Neural cell (in vitro differentiated cells): ENCODE data around the gene TRIM72. TPM values are rescaled to one million over a fixed set of nuclear protein-coding genes. Genes with fewer than 3 reads are reported as not detected.

Experiments
- H2AFZ ChIP-seq: fragments of 200-600, 300-800 bp; sonication (generic), shearing (Covaris generic); 2 replicates; pipeline ENCODE4 v1.6.0; 2014; ENCODE audit warnings: low read depth, mild to moderate bottlenecking, antibody characterized with exemption, low read length, moderate library complexity
- H3F3A ChIP-seq: fragments of 200-600 bp; shearing (Covaris generic); 2 replicates; pipeline ENCODE4 v1.6.1; 2016; ENCODE audit warnings: mild to moderate bottlenecking, moderate library complexity, mixed read lengths, antibody characterized with exemption, low read length; ENCODE audit not compliant: insufficient read depth, poor library complexity, severe bottlenecking
- H3K27ac ChIP-seq: fragments of 200-600, 300-800 bp; sonication (generic), shearing (Covaris generic); 2 replicates; pipeline ENCODE4 v1.5.1; 2014; ENCODE audit warnings: mild to moderate bottlenecking, low read length, moderate library complexity
- H3K27me3 ChIP-seq: fragments of 300-800, 200-600 bp; sonication (generic), shearing (Covaris generic); 2 replicates; pipeline ENCODE4 v1.6.0; 2014; ENCODE audit warnings: mild to moderate bottlenecking, low read depth, low read length, moderate library complexity; ENCODE audit not compliant: insufficient read depth
- H3K36me3 ChIP-seq: fragments of 300-800, 200-600 bp; sonication (generic), shearing (Covaris generic); 2 replicates; pipeline ENCODE4 v1.5.1; 2014; ENCODE audit warnings: mild to moderate bottlenecking, antibody characterized with exemption, low read length, moderate library complexity; ENCODE audit not compliant: insufficient read depth
- H3K4me2 ChIP-seq: fragments of 300-800, 200-600 bp; sonication (generic), shearing (Covaris generic); 2 replicates; pipeline ENCODE4 v1.6.0; 2014; ENCODE audit warnings: mild to moderate bottlenecking, low read length
- H3K4me3 ChIP-seq: fragments of 300-800, 200-600 bp; sonication (generic), shearing (Covaris generic); 2 replicates; pipeline ENCODE4 v1.5.1; 2014; ENCODE audit warnings: mild to moderate bottlenecking, low read length, moderate library complexity
- H3K79me2 ChIP-seq: fragments of 200-600 bp; shearing (Covaris generic); replicated peaks from 2 replicates; pipeline ENCODE4 v1.6.0; 2014; ENCODE audit warnings: mild to moderate bottlenecking, low read length, moderate library complexity; ENCODE audit not compliant: insufficient read depth
- H3K9ac ChIP-seq: fragments of 300-800, 200-600 bp; sonication (generic), shearing (Covaris generic); 2 replicates; pipeline ENCODE4 v1.6.1; 2016; ENCODE audit warnings: mild to moderate bottlenecking, low read length, mixed read lengths
- H3K9me2 ChIP-seq: fragments of 200-600 bp; shearing (Covaris generic); 2 replicates; pipeline ENCODE4 v1.6.1; 2016; ENCODE audit warnings: mild to moderate bottlenecking, low read length, mixed read lengths; ENCODE audit not compliant: insufficient read depth
- H3K9me3 ChIP-seq: fragments of 200-600, 300-800 bp; sonication (generic), shearing (Covaris generic); 2 replicates; pipeline ENCODE4 v1.6.1; 2016; ENCODE audit warnings: mild to moderate bottlenecking, mixed run types, low read length, moderate library complexity, mixed read lengths
- H4K20me1 ChIP-seq: fragments of 200-600 bp; shearing (Covaris generic); 2 replicates; pipeline ENCODE4 v1.6.1; 2016; ENCODE audit warnings: mild to moderate bottlenecking, mixed run types; ENCODE audit not compliant: insufficient read depth
- EP300 ChIP-seq: fragments of 450-650 bp; conservative IDR thresholded peaks from 2 replicates; pipeline ENCODE4 v1.6.1; 2014; ENCODE audit warnings: antibody characterized with exemption, mild to moderate bottlenecking, moderate library complexity; ENCODE audit not compliant: poor library complexity, severe bottlenecking
- EZH2 ChIP-seq: fragments of 200-600, 300-800 bp; shearing (Covaris generic), sonication (generic); IDR thresholded peaks from 2 replicates; pipeline ENCODE4 v1.6.1; 2014; ENCODE audit warnings: antibody characterized with exemption, low read length, borderline replicate concordance, mild to moderate bottlenecking; ENCODE audit not compliant: insufficient read depth, poor library complexity, severe bottlenecking
- MXI1 ChIP-seq: fragments of 450-650 bp; conservative IDR thresholded peaks from 2 replicates; pipeline ENCODE4 v1.6.1; 2014; ENCODE audit warnings: antibody characterized with exemption, mild to moderate bottlenecking; ENCODE audit not compliant: poor library complexity, severe bottlenecking
- POLR2AphosphoS5 ChIP-seq: IDR thresholded peaks from 2 replicates; pipeline ENCODE4 v1.6.1; 2012
- RAD21 ChIP-seq: fragments of 450-650 bp; conservative IDR thresholded peaks from 2 replicates; pipeline ENCODE4 v1.6.1; 2014; ENCODE audit warnings: antibody characterized with exemption, mild to moderate bottlenecking, moderate library complexity
- SMC3 ChIP-seq: fragments of 450-650 bp; conservative IDR thresholded peaks from 2 replicates; pipeline ENCODE4 v1.6.1; 2014; ENCODE audit warnings: antibody characterized with exemption, mild to moderate bottlenecking, moderate library complexity; ENCODE audit not compliant: poor library complexity
- TAF1 ChIP-seq: IDR thresholded peaks from 2 replicates; pipeline ENCODE4 v1.6.1; 2012; ENCODE audit warnings: low read depth
- polyA plus RNA-seq: library from polyadenylated mRNA; depleted of rRNA; stranded (reverse); fragments of >200 nt; gene quantifications from 2 replicates; pipeline ENCODE4 v1.2.3, GENCODE V29; 2014
- TF ChIP-seq, protein P1 (sequence below): fragments of 450-650 bp; IDR thresholded peaks from 2 replicates; pipeline ENCODE4 v1.5.1; 2014; ENCODE audit warnings: antibody characterized with exemption, mild to moderate bottlenecking, moderate library complexity; ENCODE audit not compliant: poor library complexity, severe bottlenecking
- TF ChIP-seq, protein P2 (sequence below): IDR thresholded peaks from 2 replicates; pipeline ENCODE4 v1.6.1; 2012; ENCODE audit warnings: borderline replicate concordance

The TRIM72 gene
- polyA plus RNA-seq, 1 donor from 2014 or later: 0.05 TPM

DNA sequence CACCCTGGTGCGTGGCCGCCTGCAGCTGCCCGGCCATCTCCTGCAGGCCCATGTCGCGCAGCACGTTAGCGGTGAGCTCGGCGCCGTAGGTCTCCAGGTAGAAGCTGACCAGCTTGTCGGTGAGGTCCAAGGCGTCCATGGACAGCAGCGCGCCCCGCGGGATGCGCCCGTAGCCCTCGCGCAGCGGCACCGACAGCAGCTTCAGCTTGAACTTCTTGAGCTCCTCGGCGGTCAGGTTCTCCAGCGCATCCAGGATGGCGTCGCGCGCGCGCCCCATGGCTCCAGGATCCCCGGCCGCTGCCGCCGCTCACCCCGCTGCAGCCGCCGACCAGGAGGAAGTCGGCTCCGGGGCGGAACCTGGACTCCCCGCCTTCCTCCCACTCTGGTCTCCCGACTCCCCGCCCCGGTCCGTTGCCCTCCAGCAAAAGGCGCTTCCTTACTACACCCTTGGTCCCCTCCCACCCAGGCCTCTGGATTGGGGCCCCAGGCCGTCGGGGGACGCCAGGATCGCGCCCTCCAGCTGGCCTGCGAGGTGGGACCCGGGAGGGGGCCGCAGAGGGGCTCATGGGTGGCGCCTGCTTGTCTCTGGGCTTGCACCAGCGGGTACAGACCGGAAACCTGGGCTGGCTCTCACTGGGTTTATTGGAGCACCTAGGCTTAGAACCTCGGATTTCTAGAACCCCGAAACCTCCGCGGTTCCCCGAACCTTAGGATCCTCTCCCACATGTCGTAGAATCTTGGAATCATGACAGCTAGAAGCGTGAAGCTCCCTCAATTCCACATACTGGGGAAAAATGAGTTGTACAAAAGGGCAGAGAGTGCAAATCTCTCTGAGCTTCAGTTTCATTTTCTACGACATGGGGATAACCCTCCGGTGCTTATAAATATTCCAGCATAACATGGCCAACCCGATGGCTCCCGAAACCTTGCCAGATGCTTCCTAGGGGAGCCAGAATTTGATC, 11.2 kb upstream of the TRIM72 start, which contains the start of gene PYCARD:
Gene PYCARD, minus strand, starts transcription at position 347 of the 962 bp plus-strand sequence. Its CDS starts 70 bp downstream, at position 277.
- Histone ChIP-seq H3K4me2 (no peak within 1 kb of the TSS), H3F3A (no peaks in the 10 kb centered on the region), H3K9me2 (no peaks in the 10 kb centered on the region), H3K9ac (no peak within 1 kb of the TSS), H3K36me3 (no peaks in the 10 kb centered on the region), H2AFZ (no peak within 1 kb of the TSS), H3K79me2 (no peaks in the 10 kb centered on the region), H3K4me3 (peak within 1 kb of the TSS; percentile 21), H4K20me1 (no peaks in the 10 kb centered on the region), H3K27ac (no peak within 1 kb of the TSS), H3K27me3 (peaks cover 27% of the 10 kb centered on the region), H3K9me3 (no peaks in the 10 kb centered on the region)
- no peak for TF ChIP-seq POLR2AphosphoS5
- no peak for TF ChIP-seq EZH2
- no peak for TF ChIP-seq TAF1
- TF ChIP-seq MXI1: no peak
- TF ChIP-seq EP300: no peak
- TF ChIP-seq, protein P1, sequence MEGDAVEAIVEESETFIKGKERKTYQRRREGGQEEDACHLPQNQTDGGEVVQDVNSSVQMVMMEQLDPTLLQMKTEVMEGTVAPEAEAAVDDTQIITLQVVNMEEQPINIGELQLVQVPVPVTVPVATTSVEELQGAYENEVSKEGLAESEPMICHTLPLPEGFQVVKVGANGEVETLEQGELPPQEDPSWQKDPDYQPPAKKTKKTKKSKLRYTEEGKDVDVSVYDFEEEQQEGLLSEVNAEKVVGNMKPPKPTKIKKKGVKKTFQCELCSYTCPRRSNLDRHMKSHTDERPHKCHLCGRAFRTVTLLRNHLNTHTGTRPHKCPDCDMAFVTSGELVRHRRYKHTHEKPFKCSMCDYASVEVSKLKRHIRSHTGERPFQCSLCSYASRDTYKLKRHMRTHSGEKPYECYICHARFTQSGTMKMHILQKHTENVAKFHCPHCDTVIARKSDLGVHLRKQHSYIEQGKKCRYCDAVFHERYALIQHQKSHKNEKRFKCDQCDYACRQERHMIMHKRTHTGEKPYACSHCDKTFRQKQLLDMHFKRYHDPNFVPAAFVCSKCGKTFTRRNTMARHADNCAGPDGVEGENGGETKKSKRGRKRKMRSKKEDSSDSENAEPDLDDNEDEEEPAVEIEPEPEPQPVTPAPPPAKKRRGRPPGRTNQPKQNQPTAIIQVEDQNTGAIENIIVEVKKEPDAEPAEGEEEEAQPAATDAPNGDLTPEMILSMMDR: no peak
- no peak for TF ChIP-seq SMC3
- TF ChIP-seq RAD21: no peak
- TF ChIP-seq, protein P2, sequence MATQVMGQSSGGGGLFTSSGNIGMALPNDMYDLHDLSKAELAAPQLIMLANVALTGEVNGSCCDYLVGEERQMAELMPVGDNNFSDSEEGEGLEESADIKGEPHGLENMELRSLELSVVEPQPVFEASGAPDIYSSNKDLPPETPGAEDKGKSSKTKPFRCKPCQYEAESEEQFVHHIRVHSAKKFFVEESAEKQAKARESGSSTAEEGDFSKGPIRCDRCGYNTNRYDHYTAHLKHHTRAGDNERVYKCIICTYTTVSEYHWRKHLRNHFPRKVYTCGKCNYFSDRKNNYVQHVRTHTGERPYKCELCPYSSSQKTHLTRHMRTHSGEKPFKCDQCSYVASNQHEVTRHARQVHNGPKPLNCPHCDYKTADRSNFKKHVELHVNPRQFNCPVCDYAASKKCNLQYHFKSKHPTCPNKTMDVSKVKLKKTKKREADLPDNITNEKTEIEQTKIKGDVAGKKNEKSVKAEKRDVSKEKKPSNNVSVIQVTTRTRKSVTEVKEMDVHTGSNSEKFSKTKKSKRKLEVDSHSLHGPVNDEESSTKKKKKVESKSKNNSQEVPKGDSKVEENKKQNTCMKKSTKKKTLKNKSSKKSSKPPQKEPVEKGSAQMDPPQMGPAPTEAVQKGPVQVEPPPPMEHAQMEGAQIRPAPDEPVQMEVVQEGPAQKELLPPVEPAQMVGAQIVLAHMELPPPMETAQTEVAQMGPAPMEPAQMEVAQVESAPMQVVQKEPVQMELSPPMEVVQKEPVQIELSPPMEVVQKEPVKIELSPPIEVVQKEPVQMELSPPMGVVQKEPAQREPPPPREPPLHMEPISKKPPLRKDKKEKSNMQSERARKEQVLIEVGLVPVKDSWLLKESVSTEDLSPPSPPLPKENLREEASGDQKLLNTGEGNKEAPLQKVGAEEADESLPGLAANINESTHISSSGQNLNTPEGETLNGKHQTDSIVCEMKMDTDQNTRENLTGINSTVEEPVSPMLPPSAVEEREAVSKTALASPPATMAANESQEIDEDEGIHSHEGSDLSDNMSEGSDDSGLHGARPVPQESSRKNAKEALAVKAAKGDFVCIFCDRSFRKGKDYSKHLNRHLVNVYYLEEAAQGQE: no peak

DNA sequence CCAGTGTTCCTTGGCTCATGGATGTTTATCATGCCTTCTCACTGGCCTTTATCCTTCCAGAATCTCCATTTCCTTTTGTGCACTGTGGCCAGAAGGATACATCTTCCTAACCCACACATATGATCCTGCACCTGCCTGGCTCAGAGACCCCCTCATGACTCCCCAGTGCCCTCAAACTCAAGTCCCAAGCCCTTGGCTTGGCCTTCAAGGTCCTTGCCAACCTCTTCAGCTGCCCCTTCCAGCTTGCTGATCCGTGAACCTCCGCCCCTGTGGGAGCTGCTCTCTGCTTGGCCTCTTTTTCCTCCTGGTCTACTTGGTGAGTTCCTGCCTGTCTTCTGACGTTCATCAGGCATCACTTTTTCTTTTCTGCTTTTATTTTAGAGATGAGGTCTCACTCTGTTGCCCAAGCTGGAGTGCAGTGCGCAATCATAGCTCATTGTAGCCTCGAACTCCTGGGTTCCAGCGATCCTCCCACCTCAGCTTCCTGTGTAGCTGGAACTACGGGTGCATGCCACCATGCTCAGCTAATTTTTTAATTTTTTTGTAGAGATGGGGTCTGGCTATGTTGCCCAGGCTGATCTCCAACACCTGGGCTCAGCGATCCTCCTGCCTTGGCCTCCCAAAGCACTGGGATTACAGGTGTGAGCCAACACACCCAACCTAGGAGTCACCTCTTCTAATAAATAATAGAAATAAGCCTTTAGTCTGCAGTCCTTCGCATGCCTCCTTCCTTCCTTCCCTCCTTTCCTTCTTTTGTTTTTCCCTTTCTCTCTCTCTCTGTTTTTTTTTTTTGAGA, 8.8 kb upstream of the TRIM72 start:
- no peak overlapping the region for H2AFZ ChIP-seq
- H3K27ac ChIP-seq: no peak overlapping the region
- H3K27me3 ChIP-seq: peaks cover 27% of the 10 kb centered on the region
- no peak overlapping the region for H3K4me3 ChIP-seq
- no peaks in the 10 kb centered on the region for H4K20me1 ChIP-seq
- no peak overlapping the region for H3K9ac ChIP-seq
- no peaks in the 10 kb centered on the region for H3K79me2 ChIP-seq
- TF ChIP-seq, protein P2: no peak
- TF ChIP-seq EP300 (no peak), TAF1 (no peak)
- TF ChIP-seq, protein P1: no peak
- H3K9me3 ChIP-seq: no peaks in the 10 kb centered on the region
- H3F3A ChIP-seq: no peaks in the 10 kb centered on the region
- no peak overlapping the region for H3K4me2 ChIP-seq
- H3K9me2 ChIP-seq: no peaks in the 10 kb centered on the region
- no peaks in the 10 kb centered on the region for H3K36me3 ChIP-seq
